Erythroblast (primary cell): ENCODE data around the gene RNF215.

Experiments
- GATA1 ChIP-seq: IDR thresholded peaks from 2 replicates; pipeline ENCODE4 v1.6.1; 2011; ENCODE audit warnings: low read depth, mild to moderate bottlenecking, control low read depth, low read length, moderate library complexity
- POLR2A ChIP-seq: IDR thresholded peaks from 2 replicates; pipeline ENCODE4 v1.6.1; 2011; ENCODE audit warnings: mild to moderate bottlenecking, low read length

DNA sequence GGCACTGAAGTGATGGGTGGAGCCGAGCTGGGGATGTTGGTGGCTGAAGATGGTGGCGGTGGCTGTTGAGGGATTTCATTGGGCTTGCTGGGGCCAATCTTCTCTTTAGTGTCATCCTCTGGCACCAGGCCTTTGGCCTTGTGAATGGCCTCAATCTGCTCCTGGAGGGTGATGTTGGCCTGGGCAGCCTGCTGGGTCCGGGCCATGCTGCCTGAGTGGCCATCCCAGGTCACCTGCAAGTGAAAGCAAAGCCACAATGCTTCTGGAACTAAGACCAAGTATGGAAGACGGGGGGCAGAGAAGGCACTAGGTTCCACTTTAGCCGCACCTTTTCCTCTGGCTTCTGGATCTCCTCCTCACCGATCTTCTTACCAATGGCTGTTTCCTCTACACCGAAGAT lies 48.4 kb downstream of the RNF215 start:
- no peak for TF ChIP-seq POLR2A
- TF ChIP-seq GATA1, result no peak
